ENCODE results near the gene INKA1.
A peak's percentile ranks its signal among the peaks of the same experiment; 100 is the strongest.

The INKA1 gene

DNA sequence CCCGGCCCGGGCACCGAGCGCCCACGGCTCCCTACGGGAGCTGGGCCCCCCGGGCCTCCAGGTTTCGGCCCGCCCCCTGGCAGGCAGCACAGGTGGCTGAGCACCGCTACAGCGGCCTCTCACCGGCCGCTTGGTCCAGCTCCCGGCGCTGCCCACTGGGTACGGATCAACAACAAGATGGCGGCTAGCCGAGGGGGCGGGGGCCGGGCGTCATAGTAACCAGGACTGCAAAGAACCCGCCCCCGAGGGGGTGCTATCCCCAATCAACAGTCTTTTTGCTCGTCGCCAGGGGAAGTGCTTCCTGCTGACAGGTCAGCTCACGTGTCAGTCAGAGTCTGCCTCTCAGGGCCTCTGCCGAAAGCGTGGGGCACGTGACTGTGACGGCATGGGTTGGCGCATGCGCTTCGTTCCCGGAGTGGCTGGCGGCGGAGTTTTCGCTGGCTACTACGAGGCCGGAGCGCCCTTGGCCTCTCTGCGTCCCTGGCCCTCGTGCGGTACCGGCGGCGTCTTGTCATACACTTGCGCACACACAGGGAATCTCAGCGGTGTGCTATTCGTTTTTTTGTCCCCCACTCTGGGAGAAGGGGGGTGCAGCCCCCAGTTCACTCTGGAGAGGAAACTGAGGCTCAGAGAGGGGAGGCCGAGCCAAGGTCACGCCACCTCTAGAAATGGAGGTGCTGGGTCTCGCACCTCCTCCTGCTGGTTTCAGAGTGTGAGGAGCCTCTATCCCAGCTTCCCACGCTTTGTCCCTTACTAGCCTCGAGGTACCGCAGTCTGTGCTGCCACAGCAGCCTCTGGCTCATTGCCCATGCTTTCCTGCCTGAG, 16.5 kb upstream of the INKA1 start, which contains the start of gene IP6K1:
IP6K1 (minus strand) TSS at position 186 of the 825 bp plus-strand sequence. CDS start 38,502 bp downstream, outside the sequence.
- DNase-seq (ENCODE audit: low read depth in 2 of 2) = peak; percentile 97 to 100

DNA sequence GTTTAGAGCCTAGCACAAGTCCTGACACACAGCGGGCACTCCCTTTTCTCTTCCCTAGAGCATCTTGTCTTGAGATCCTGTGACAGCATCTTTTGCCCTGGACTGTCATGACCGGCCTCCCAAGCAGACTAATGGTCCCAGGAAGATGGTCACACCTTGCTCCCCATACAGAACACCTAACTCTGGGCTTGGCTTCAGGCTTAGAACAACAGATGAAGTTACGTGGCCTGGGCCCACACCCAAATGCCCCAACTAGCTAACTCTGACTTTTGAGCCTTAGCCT, 15.9 kb upstream of the INKA1 start:
- DNase-seq (ENCODE audit: low read depth in 2 of 2) = no peak

DNA sequence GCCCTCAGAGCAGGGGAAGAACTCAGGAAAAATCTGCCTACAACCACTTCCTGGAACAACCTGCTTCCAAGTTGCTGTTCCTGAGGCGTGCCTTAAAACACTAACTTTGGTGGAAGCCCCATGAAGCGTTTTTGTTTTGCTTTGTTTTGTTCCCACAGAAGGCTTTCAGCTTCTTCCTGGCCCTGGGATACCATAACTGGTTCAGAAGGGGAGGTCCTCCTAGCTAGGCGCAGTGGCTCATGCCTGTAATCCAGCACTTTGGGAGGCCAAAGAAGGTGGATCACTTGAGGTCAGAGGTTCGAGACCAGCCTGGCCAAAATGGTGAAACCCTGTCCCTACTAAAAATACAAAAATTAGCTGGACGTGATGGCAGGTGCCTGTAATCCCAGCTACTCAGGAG, 15.5 kb upstream of the INKA1 start:
- DNase-seq (ENCODE audit: low read depth in 2 of 2) = no peak

DNA sequence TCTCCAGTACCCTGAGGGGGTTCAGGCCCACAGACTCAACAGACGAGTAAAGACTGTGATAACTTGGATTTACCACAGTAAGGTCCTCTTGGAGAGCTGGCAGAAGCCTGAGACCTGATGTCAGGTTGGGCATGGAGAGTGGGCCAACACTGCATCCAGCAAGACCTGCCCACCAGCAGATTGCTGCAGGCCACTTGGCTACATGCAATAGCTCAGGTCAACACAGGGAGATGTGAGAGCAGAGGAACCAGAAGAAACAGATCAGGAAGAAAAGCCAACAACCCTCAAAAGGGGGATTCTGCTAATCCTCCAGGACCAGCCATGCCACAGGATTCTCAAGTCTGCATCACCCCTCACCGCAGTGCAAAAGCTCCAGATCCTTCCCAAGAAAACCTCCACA, 15.0 kb upstream of the INKA1 start:
- no peak for DNase-seq (ENCODE audit: low read depth in 2 of 2)

DNA sequence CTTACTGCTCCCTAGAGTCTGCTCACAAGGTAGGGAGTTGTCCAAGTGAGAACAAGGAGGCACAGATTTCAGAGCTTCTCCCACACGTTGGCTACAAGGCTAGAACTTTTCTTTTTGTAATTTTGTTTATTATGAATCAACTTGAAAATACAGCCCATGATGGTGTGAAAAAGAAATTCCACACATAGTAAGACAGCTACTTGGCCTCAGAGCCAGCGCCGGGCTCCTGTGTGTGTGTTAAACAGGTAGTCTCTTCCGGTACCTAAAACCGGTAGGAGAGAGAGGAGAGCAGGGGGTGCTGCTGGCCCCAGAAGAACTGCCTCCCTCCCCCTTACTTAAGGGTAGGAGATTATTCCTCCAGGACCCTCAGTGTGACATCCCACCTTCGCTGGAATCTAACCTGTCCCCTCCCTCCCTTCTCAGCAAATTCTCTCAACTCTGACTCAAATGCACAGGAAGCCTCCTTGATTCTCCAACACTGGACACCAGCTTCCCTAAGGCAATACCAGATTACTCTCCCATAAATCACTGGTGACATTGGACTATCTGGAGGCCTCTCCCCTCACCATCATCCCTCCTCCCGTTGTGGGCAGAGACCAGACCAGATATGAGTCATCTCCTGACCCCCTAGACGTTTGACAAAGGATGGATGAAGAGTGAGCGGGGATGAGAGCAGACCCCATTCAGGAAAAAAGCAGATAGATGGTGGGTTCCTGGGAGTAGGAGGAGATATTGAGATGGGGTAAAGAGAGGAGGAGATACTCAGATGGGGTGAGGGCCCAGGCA, 12.2 kb upstream of the INKA1 start:
- DNase-seq (ENCODE audit: low read depth in 2 of 2) = no peak

DNA sequence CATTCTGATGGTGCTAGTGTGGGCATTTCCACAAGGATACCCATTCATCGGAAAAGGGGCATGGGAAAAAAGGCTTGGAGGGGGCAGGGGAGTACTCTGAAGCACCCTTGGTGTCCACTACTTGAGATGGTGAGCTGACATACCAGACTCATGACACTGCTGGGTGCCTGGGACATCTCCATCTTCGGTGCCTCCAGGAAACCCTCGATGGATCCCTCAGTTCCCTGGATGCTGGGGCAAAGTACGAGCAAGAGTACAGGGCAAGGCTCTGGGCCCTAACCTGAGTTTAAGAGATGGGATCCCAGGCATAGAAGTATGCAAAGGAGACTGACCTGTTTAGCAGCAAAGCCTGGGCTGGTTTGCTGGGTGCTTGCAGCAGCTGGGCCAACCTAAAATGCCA, 11.5 kb upstream of the INKA1 start:
- DNase-seq (ENCODE audit: low read depth in 2 of 2) = no peak

DNA sequence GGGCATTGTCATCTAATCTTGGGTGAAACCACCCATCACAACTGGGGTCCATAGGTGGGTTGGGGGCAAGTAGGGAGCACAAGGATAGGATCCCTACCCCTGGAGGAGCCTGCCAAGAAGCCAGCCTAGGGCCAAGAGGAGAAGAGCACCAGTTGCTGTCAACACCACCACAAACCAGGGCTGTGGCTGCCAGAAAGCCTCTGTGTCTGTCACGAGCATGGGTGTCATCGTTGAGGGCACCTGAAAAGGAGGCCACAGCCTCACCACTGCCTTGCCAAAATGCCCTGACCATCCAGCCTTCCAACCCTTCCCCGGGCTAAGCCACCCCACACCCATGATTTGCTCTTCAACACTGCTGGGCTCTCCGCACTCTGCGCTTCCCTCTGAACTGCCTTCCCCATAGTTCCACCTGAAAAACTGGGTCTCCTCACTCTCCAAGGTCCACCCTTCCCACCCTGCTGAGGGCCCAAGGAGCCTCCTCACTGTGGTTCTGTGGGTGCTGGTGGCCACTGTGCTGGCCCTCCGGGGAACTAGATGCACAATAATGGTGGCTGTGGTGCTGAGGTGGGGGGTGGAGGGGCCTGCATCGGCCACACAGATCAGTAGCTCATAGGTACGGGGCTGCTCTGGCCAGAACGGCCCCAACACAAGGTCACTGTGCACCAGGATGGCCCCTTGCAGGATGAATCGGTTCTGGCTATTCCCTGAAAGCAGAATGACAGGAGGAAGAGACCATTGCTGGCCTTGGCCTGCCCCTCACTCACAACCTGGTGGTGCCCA, 10.5 kb upstream of the INKA1 start:
- no peak for DNase-seq (ENCODE audit: low read depth in 2 of 2)

DNA sequence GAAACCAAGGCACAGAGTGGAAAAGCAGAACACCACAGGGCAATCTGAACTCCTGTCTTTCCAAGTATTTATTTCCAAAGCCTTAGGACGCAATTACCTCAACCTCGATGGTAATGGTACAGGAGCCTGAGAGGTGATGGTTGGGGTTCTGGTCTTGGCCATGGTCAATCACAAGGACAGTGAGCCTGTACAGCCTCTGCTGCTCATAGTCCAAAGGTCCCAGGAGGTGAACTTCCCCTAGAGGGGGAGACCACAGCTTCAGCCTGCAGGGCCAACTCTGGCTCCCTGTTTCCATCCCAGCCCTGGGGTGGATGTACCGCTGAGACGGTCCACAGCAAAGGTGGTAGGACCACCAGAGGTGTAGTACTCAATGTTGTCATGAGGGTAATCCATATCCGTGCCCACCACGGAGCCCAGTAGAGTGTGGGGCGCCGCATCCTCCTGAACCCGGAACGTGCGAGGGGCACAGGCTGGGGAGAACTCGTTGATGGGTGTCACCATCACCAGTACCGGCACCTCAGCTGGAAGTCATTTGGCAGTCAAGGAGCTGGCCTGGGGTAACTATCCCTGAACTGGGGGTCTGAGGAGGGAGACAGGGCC, 9.5 kb upstream of the INKA1 start:
- no peak for DNase-seq (ENCODE audit: low read depth in 2 of 2)

DNA sequence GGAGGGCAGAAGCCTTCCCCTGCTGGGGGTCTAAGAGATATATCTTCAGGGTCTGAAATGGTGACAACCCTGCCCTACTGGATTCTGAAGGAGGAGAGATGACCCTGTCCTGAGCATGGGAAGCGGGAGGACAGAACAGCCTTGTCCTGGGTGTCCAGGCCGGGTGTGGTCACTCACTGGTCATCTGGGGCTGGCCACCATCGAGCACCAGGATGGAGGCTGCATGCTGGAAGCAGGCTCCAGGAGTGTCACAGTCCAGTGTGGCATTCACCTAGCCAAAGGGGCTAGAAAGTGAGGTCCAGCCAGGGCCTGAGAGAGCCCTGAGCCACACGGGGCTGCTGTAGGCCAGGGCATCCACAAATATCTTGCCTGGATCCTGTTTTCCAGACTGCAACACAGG, 8.6 kb upstream of the INKA1 start:
- no peak for DNase-seq (ENCODE audit: low read depth in 2 of 2)

DNA sequence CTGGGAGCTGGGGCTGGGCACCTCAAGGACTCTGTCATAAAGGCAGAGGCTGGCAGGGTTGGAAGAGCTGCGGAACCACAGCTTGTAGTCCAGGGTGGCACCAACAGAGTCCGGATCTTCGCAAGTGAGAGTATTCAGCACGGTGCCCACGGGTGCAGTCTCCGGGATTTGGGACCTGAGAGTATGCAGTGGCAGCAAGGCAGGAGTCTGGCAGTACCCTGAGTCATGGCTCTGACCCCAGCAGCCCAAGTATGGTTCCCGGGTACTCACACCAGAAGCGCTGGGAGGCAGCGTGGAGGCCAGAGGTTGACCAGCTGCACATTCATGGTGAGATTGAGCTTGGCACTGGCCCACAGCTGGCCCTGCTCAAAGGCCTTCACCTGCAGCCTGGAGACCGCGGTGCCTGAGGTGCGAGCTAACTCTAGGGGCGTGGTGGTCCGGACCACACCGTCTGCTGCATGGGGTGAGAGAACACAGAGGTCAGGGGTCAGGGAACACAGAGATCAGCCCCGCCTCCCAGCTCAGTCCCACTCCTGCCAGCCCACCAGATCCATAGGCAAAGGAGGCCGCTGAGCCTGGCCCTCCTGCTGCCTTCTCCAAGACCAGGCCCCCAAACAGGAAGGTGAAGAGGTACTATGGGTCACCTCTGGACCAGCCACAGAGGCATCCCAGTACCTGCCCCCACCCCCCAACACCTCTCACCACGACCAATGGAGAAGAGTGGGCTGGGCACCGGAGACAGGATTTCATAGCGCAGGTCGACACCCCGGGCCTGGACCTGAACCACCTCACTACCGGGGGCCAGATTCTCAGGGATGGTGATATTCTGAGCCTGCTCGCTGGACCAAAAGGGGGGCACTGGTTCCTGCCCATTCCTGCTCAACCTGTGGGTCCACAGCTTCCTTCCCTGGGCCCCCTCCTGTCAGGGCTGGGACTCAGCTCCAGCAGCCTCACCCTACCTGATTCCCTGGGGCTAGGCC, 7.8 kb upstream of the INKA1 start:
- no peak for DNase-seq (ENCODE audit: low read depth in 2 of 2)

DNA sequence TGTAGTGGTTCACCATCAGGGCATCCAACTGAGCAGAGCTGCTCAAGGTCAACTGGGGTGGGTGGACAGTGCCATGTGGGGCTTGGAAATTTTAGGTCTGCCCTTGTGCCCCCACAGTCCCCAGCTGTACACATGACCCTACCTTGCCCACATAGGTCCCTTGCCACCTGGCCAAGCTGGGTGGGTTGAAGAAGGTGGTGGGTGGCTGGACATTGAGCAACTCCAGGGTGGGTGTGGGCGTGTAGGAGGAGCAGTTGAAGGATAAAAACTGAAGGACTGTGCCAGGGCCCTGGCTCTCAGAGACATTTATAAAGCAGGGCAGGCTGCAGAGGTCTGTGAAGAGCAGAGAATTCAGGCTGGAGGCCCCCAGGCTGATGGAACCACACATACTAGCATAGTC, 4.0 kb upstream of the INKA1 start:
- no peak for DNase-seq (ENCODE audit: low read depth in 2 of 2)

DNA sequence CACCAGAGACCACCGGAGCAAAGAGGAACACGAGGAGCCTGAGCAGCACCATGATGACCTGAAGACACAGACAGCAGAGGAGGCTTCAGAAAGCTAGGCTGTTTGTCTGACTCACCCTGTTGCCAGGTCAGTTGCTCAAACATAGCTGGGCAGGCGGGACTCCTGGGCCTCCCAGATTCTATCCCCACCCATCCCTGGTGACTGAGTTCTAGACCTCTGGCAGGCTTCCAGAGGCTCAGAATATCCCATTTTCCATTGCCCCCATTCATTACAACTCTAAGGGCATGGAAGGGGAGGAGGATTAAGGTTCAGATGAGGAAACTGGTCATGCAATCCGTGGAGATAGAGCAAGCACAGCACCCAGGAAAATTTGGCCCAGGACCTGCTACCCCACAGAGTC, 3.3 kb upstream of the INKA1 start, which contains the start of gene CDHR4:
CDHR4 (minus strand) TSS at position 113 of the 400 bp plus-strand sequence; CDS start at position 52, 61 bp downstream.
- DNase-seq (ENCODE audit: low read depth in 2 of 2) = no peak

DNA sequence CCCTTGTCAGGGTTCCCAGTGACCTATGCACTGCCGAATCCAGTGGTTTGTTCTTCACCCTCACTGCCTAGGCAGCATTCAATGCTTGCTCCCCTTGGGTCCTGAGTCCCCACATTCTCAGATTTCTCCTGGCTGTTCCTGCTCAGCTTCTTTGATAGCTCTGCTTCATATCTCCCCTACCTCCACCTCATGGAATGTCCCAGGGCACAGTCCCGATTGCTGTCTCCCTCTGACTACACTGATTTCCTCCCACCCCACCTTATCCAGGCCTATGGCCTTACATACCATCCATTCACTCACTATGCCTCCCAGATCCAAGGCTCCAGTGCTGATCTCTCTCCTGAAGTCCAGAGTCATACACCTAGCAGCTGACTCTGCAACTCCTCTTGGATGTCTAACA, 1.9 kb upstream of the INKA1 start:
- no peak for DNase-seq (ENCODE audit: low read depth in 2 of 2)

DNA sequence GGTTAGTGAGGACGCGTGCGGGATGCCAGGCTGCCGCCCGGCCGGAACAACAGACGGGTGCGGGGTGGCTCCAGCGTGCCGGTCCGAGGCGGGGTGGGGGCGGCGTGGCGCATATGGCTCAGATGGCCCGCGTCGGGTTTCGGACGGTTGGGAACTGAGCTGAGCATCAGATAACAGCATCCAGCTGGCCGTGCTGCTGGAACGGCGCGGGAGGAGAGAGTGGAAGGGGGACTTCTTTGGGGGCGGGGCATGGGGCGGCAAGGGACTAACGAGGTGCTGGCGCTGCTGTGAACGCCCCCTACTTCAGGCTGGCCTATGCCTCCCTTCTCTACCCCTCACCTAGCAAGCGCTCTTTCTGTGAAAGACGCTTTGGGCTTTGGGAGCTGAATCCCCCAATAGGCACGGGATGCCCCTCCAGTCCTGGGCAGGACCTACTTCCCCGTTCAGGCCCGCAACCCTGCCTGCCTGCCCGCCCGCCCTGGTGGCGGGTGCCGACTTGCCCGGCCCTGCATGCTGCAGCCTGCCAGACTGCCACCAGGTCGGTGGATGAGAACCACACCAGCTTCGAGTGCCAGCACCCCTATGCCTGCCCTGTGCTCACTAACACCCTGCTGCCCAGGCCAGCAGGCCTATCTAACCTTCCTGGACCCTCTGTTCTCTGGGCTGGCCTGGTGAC, 542 bp downstream of the INKA1 start:
- DNase-seq (ENCODE audit: low read depth in 2 of 2) = no peak

DNA sequence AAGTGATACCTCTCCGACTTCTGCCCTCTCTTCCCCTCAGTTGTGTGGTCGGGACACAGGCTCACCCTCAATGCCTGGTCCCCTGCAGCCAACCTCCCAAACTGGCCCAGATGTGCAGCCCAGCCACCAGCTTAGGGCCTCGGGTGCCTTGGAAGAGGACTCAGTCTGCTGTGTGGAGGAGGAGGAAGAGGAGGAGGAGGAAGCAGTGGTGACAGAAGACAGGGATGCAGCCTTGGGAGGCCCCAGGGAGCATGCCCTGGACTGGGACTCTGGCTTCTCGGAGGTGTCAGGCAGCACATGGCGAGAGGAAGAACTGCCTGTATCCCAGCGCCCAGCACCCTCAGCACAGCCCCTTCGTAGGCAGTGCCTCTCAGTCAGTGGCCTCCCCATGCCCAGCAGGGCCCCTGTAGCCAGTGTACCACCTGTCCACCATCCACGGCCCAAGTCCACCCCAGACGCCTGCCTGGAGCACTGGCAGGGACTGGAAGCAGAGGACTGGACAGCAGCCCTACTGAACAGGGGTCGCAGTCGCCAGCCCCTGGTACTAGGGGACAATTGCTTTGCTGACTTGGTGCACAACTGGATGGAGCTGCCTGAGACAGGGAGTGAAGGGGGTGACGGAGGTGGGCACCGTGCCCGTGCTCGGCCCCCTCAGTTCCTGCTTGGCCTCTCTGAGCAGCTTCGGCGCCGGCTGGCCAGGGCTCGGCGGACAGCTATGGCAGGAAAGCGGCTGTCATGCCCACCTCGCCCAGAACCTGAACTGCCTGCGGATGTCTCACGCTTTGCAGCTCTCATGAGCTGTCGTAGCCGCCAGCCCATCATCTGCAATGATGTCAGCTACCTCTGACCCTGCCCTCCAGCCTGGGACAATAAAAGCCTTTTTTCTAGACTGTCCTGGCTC, 1.3 kb downstream of the INKA1 start:
- DNase-seq (ENCODE audit: low read depth in 2 of 2) = no peak

DNA sequence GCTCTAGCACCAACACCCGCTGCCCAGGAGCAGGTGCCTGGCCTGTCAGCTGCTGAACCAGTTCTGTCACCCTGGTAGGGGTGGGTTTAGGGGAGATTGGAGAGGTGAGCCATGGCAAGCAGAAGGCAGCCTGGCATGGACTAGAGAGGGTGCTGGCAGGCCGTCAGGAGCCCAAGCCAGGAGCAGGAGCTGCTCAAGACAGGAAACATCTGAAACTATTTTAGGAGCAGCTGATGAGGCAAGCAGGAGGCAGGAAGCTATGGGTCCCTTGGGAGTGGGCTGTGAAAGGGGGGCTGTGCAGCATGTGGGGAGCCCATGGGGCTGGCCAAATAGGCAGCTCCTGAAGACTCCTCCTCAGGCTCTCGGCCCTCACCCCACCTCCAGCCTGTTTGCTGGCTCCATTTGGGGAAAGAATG, 2.3 kb downstream of the INKA1 start:
- no peak for DNase-seq (ENCODE audit: low read depth in 2 of 2)

DNA sequence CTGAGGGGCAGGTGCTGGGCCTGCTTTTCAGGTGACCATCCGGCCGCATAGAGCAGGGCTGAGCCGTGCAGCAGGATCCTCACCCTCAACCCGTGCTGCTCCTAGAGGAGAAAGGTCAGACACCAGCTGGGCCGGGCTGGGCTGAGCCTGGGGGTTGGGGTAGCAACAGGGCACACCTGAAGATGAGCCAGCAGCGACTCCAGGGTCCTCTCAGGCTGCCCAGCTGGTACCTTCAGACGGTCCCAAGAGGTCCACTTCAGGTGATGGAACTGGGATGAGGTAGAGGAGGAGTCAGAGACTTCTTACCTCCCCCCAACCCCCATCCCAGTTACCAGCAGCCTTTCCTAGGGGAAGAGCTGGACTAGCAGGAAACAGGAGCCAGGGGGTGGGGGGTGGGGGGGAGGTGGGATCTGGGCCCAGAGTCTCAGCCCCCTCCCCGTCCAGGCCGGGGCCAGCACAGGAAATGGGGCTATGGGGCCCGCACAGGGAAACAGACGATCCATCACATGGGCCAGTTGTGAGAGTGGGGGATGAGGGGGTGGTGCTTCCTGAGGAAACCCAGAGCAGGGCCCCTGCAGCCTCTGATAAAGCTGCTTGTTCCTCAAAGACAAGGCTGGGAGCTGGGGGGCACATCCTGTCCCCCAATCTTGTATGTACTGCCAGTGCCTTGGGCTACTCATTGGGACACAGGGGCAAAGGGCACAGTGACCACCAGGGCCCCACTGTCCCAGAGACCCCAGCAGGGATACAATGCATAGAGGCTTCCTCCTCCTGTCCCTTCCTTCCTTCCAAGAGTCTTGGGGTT, 3.0 kb downstream of the INKA1 start:
- DNase-seq (ENCODE audit: low read depth in 2 of 2) = no peak

DNA sequence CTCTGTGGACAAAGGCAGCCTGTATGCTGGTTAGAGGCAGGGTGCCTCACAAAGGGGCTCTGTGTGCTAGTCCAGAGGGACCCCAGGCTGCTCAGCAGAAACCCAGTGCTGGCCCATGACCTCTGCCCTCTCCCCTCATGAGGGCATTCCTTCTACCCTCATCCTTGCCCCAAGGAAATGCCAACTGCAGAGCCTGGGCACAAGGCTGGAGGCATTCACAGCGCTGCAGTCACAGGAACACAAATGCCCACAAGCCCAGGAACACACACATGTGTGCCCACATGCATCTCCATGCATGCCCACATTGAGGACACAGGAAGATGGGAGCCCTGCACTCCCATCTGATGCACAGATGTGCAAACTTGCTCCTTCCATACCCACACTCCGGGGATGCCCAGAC, 3.8 kb downstream of the INKA1 start:
- no peak for DNase-seq (ENCODE audit: low read depth in 2 of 2)
